NCI-H128 (cell line): ENCODE data around the gene LBP.
"Not testable (repeated sequence)": the region's sequence is repeated elsewhere in the genome, so short reads cannot be mapped to it uniquely, and the experiment has no call there.

Experiments
- DNase-seq: peaks from one replicate; lab custom pipeline; 2025; ENCODE audit not compliant: unreplicated experiment; lab: John Stamatoyannopoulos, UW

LBP gene

DNA sequence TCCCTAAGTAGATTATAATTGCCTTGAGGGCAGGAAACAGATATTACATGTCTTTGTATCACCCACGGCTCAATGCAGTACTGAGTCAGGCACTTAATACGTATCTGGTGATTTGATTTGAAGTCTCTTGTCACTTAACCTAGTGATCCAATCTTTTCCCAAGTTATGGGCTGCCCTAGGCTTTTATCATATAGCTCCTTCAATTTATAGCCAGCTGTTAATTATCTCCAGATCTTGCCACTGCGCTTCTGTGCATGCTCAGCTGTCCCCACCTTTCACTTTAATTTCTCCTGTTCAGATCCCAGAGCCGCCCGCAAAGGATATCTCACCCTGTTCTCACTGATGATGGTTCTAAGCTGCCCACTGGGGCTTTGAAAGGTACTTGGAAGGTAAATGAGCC is 47.0 kb downstream of the LBP start:
- DNase-seq, result no peak

- DNase-seq, result no peak
Observed at GRCh38 chr20:38395165-38395564, 48.9 kb downstream of the LBP start.

DNA sequence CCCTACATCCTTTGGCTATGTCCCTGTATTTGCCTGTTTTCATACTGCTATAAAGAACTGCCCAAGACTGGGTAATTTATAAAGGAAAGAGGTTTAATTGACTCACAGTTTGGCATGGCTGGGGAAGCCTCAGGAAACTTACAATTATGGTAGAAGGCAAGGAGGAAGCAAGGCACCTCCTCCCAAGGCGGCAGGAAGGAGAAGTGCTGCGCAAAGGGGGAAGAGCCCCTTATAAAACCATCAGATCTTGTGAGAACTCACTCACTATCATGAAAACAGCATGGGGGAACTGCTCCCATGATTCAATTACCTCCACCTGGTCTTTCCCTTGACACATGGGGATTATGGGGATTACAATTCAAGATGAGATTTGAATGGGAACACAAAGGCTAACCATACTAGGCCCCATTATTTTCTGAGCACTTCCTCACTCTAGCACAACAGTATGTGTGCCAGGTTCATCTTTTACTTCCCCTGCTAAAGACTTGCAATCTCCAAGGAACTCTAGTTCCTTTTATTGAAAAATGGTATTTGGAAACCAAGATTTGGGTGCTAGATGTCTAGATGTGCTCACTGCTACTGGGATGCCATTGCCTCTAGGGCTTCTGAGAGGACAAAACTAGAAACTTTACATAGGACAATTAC is 49.6 kb downstream of the LBP start:
- not testable (repeated sequence) for DNase-seq

- DNase-seq, result no peak
Observed at GRCh38 chr20:38402089-38402488, 55.8 kb downstream of the LBP start.

DNA sequence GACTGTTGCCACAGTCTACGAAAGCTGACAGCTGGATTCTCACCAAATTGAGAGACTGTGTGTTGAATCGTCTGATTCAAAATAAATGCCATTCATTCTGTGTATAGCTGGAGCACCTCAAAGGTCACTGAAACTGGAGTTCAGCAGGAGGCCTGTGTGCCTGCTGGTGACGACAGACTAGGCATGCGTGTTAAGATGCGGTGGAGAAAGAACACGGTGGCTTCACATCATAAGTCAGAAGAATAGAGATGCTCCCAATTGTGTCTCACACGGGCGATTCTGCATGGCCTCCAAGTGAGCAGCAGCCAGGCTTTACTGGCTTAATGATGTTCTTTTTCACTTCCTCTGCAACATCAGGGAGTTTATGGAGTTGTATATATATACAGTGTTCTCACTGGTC is 56.5 kb downstream of the LBP start:
- DNase-seq, result no peak

- no peak for DNase-seq
Observed at GRCh38 chr20:38404016-38404415, 57.7 kb downstream of the LBP start.

GRCh38 chr20:38405132-38405531 is 58.9 kb downstream of the LBP start:
- no peak for DNase-seq

DNA sequence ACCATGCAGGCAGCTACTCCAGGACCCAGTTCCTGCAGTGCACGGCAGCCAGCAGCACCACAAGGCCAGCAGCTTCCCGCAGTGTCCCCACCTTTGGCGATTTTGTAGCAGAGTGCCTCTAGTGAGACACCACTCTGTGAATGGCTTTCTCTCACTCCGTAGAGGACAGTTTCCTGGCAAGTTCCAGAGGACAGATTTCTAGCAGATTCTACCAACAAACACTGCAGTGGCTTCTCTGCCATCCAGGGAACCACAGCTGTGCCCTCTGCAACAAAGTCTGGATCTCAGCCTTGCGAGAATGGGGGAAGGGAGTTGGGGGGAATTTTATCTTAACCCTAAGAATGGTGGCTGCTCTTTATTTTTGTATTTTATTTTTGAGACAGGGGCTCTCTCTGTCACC is 60.2 kb downstream of the LBP start:
- DNase-seq, result no peak

- no peak for DNase-seq
Observed at GRCh38 chr20:38407321-38407720, 61.0 kb downstream of the LBP start.

- DNase-seq, result not testable (repeated sequence)
Observed at GRCh38 chr20:38407822-38408221, 61.5 kb downstream of the LBP start.

DNA sequence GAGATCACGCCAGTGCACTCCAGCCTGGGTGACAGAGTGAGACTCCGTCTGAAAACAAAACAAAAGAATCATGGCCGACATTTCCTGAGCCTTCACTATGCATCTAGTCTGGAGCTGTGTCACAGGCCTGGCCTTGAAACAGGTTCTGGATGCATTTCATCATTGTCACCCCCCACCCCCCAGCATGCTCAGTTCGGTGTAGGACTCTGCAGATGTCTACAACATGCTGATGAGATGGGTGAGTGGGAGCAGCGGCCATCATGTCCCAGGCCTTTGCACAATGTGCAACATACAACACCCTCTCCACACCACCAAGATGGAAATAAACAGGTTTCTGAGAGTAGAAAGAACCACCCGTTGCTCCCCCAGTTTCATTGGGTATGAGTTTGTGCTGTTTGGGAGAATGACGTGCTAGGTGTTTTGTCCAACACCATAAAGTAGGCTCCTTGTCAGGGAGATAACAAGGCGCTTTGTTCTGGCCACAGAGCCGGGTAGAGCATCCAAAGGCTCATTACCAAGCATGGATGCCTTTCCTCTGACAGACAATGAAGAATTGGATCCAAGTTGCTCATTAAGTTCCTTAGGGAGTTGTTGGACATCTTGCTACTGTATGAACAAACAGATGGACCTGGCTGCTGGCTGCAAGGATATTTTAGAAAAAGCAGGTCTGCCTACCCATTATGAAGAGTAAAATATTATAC is 66.7 kb downstream of the LBP start:
- DNase-seq, result no peak

DNA sequence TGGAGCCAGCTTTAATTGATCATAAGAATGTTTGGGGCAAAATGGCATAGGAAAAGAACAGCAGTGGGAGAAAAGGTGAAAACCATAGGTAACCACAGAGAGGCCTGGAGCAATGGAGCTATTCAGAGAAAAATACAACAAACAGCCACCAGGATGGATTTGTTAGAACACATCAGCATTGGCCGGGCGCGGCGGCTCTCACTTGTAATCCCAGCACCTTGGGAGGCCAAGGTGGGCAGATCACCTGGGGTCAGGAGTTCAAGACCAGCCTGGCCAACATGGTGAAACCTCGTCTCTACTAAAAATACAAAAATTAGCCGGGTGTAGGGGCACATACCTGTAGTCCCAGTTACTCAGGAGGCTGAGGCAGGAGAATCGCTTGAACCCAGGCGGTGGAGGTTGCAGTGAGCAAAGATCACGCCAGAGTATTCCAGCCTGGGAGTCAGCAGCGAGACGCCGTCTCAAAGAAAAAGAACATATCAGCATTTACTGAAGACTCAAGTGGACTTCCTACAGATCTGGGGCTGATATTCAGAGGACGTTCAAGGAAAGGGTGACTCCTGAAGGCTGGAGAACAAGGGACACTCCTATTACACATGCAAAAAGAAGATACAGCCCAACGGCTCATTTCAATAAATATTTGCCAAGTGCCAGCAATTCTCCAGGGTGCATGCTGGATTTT is 68.6 kb downstream of the LBP start:
- DNase-seq, result no peak

DNA sequence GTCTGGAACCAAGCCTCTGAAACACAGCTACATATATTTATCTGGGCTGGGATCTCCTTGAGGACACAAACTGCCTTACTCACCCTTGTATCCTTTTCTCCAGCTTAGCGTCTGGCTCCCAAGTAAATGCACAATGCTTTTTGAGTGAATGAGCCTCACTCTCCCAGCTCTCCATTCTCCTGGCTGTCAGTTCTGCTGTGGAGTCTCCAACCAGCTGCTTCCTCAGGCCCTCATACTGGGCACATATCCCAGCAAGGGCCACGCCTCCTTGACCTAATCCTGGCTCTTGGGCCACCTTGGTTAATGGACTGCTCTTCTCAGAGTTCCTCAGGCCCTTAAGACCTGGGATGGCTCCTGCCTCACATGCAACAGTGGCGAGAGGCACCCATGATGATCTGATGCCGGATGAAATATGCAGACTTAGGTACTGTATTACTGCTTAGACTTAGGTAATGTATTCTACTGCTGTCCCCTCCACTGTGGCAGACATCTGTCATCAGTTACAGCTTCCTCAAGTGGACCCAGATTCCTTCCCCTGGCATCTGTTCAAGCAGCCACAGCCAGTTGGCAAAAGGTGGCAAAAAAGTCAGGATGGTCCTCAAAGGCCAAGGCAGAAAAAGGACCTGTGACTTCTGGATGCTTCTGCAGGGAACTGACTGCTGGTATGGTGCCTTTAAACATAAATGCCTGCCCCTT is 72.4 kb downstream of the LBP start:
- no peak for DNase-seq

GRCh38 chr20:38420388-38421085 is 74.3 kb downstream of the LBP start:
- no peak for DNase-seq

DNA sequence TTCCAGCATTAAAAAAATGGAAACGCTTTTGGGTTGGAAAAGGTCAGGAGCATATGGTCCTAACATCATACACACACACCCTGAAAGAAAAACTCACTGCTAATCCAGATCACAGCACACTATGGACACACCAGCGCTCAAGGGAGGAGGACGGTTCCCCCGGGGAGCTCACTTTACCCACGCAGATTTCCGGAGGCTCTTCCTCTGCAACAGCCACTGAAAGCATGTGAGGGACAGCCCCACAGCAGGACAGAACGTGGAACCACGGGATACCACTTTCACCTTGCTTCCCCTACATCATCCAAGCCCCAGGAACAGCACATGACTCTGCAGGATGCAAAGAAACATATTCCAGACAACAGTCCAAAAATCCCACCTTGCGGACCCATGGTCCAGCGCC is 75.6 kb downstream of the LBP start:
- DNase-seq, result no peak

DNA sequence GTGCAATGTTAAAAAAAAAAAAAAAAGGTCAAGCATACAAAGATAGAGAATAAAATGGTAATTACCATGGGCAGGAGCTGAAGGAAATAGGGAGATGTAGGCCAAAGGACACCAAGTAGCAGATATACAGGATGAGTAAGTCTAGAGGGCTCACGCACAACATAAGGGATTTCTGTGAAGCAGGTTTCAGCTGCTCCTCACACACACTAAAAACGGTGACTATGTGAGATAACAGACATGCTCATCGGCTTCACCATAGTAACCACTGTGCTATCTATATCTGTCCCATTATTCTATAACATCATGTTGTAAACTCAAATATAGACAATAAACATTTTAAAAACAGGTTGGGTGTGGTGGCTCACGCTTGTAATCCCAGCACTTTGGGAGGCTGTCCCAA is 77.3 kb downstream of the LBP start:
- no peak for DNase-seq

DNA sequence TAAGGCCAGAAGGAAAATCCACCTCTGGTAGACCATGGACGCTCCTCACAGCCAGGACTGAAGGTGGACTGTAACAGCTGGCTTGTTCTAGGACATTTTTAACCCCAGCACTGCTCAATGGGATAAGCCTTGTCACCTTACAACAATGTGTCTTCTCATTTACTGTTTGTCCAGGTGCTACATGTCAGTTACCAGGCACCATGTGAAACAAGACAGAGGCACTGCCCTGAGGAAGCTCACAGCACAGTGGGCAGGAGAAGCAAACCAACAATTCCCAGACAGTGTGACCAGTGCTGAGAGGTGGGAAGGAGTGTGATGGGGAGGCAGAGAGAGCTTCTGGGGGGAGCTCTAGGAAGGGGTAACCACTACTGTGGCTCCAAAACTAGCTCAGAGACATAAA is 78.1 kb downstream of the LBP start:
- DNase-seq, result no peak

GRCh38 chr20:38426006-38426897 is 80.0 kb downstream of the LBP start:
- no peak for DNase-seq
